HepG2 (cell line): ENCODE results near the gene CEACAM16. TPM values are rescaled to one million over a fixed set of nuclear protein-coding genes. Genes with fewer than 3 reads are reported as not detected.

Experiments used
- BCL3 ChIP-seq: sonication (generic); formaldehyde crosslinking; IDR thresholded peaks from 2 replicates; pipeline ENCODE4 v1.5.1; 2020; ENCODE audit warnings: mild to moderate bottlenecking, missing genetic modification reagents, moderate library complexity
- CC2D1A ChIP-seq: sonication (generic); formaldehyde crosslinking; IDR thresholded peaks from 2 replicates; pipeline ENCODE4 v1.8.1; 2023; ENCODE audit warnings: mild to moderate bottlenecking, missing genetic modification reagents
- ETV5 ChIP-seq: IDR thresholded peaks from 2 replicates; pipeline ENCODE4 v1.6.1; 2018; ENCODE audit warnings: missing biosample characterization, missing genetic modification reagents, inconsistent platforms, borderline replicate concordance
- HBP1 ChIP-seq: IDR thresholded peaks from 2 replicates; pipeline ENCODE4 v1.6.1; 2016; ENCODE audit warnings: low read depth, control low read depth
- MIER3 ChIP-seq: IDR thresholded peaks from 2 replicates; pipeline ENCODE4 v1.6.1; 2016; ENCODE audit warnings: missing compliant biosample characterization, borderline replicate concordance
- NFE2L1 ChIP-seq: sonication (generic); formaldehyde crosslinking; IDR thresholded peaks from 2 replicates; pipeline ENCODE4 v1.4.0; 2020; ENCODE audit warnings: missing genetic modification reagents, mild to moderate bottlenecking, borderline replicate concordance
- NR0B2 ChIP-seq: sonication (generic); formaldehyde crosslinking; IDR thresholded peaks from 2 replicates; pipeline ENCODE4 v1.4.0; 2020; ENCODE audit warnings: mild to moderate bottlenecking, missing genetic modification reagents
- RAD51 ChIP-seq: fragments of 450-650 bp; IDR thresholded peaks from 2 replicates; pipeline ENCODE4 v1.6.1; 2016; ENCODE audit warnings: borderline replicate concordance
- RARA ChIP-seq: IDR thresholded peaks from 2 replicates; pipeline ENCODE4 v1.6.1; 2016; ENCODE audit warnings: missing genetic modification reagents, missing compliant biosample characterization
- REXO4 ChIP-seq: sonication (generic); formaldehyde crosslinking; IDR thresholded peaks from 2 replicates; pipeline ENCODE4 v1.8.0; 2022; ENCODE audit warnings: missing genetic modification reagents, mild to moderate bottlenecking, borderline replicate concordance
- SALL1 ChIP-seq: sonication (generic); formaldehyde crosslinking; IDR thresholded peaks from 2 replicates; pipeline ENCODE4 v1.8.0; 2022; ENCODE audit warnings: mild to moderate bottlenecking, missing genetic modification reagents
- SCMH1 ChIP-seq: sonication (generic); formaldehyde crosslinking; IDR thresholded peaks from 2 replicates; pipeline ENCODE4 v1.9.0; 2021; ENCODE audit warnings: missing genetic modification reagents, mild to moderate bottlenecking, borderline replicate concordance
- SMAD1 ChIP-seq: sonication (generic); formaldehyde crosslinking; IDR thresholded peaks from 2 replicates; pipeline ENCODE4 v1.4.0; 2020; ENCODE audit warnings: missing genetic modification reagents, low read depth, mild to moderate bottlenecking, borderline replicate concordance
- SNAPC5 ChIP-seq: sonication (generic); formaldehyde crosslinking; IDR thresholded peaks from 2 replicates; pipeline ENCODE4 v1.8.1; 2023; ENCODE audit warnings: mild to moderate bottlenecking, missing genetic modification reagents, borderline replicate concordance
- STAG1 ChIP-seq: sonication (generic); formaldehyde crosslinking; IDR thresholded peaks from 2 replicates; pipeline ENCODE4 v1.4.0; 2020; ENCODE audit warnings: missing genetic modification reagents
- TRIM22 ChIP-seq: fragments of 450-650 bp; IDR thresholded peaks from 2 replicates; pipeline ENCODE4 v1.6.1; 2017
- TSC22D2 ChIP-seq: sonication (generic); formaldehyde crosslinking; IDR thresholded peaks from 2 replicates; pipeline ENCODE4 v1.5.1; 2020; ENCODE audit warnings: missing genetic modification reagents, mild to moderate bottlenecking, borderline replicate concordance
- ZNF329 ChIP-seq: sonication (generic); formaldehyde crosslinking; IDR thresholded peaks from 2 replicates; pipeline ENCODE4 v1.9.0; 2021; ENCODE audit warnings: low read depth, mild to moderate bottlenecking, missing genetic modification reagents
- ZNF484 ChIP-seq: sonication (generic); formaldehyde crosslinking; IDR thresholded peaks from 2 replicates; pipeline ENCODE4 v1.5.1; 2020; ENCODE audit warnings: mild to moderate bottlenecking, low read depth, missing genetic modification reagents, borderline replicate concordance
- ZNF503 ChIP-seq: sonication (generic); formaldehyde crosslinking; IDR thresholded peaks from 2 replicates; pipeline ENCODE4 v1.4.0; 2020; ENCODE audit warnings: missing genetic modification reagents
- ZNF772 ChIP-seq: sonication (generic); formaldehyde crosslinking; IDR thresholded peaks from 2 replicates; pipeline ENCODE4 v1.5.0; 2020; ENCODE audit warnings: mild to moderate bottlenecking, missing genetic modification reagents
- ZNF773 ChIP-seq: sonication (generic); formaldehyde crosslinking; IDR thresholded peaks from 2 replicates; pipeline ENCODE4 v1.4.0; 2020; ENCODE audit warnings: missing genetic modification reagents, borderline replicate concordance
- ZNF792 ChIP-seq: IDR thresholded peaks from 2 replicates; pipeline ENCODE4 v1.6.1; 2016
- ZSCAN31 ChIP-seq: sonication (generic); formaldehyde crosslinking; IDR thresholded peaks from 2 replicates; pipeline ENCODE4 v1.5.0; 2020; ENCODE audit warnings: low read depth, mild to moderate bottlenecking, missing genetic modification reagents
- polyA plus RNA-seq, 8 experiments: library from polyadenylated mRNA; depleted of rRNA in 3 of 8; stranded (reverse) in 7 of 8; unstranded in 1 of 8; fragments of >200 nt; fragmentation: Illumina TruSeq in 4 of 8; extraction: Trizol in 4 of 8; gene quantifications; 2 replicates each; pipeline versions ENCODE4 v1.2.1 to v1.2.3, GENCODE V29; 2011 to 2016; ENCODE audit warnings: low read depth in 4 of 8, missing spikeins in 1 of 8, mixed read lengths in 1 of 8; ENCODE audit not compliant: insufficient read depth in 1 of 8
- total RNA-seq, 5 experiments: library from RNA; depleted of rRNA; stranded (reverse); fragments of >200 nt; fragmentation: Illumina TruSeq; extraction: Trizol; gene quantifications; 2 replicates each; pipeline ENCODE4 v1.2.3, GENCODE V29; 2016; ENCODE audit warnings: low read depth in 1 of 5

Gene CEACAM16
- total and polyA plus RNA-seq, 2 of the 13 experiments (the other 11 are each of a cell fraction or from before 2014, with no cell fraction given): not detected

GRCh38 chr19:44689290-44690130 is 9.4 kb upstream of the CEACAM16 start (continued):
- TF ChIP-seq NFE2L1 (CRISPR knock-in tag) (no peak), ZNF772 (CRISPR knock-in tag) (no peak), HBP1 (no peak; the same call in none of the 2 replicates), RAD51 (no peak), ZNF792 (CRISPR knock-in tag) (no peak; the same call in 1 of the 2 replicates), STAG1 (peak; percentile 96), CC2D1A (CRISPR knock-in tag) (no peak), REXO4 (CRISPR knock-in tag) (no peak), NR0B2 (CRISPR knock-in tag) (no peak), ZNF503 (CRISPR knock-in tag) (no peak), ZNF329 (no peak), MIER3 (CRISPR knock-in tag) (no peak), SNAPC5 (CRISPR knock-in tag) (no peak), SCMH1 (no peak), SALL1 (CRISPR knock-in tag) (0 out of 2 replicates have a peak, but pooled peaks have one; percentile 12), SMAD1 (CRISPR knock-in tag) (no peak), ETV5 (no peak), TSC22D2 (CRISPR knock-in tag) (no peak), ZNF484 (CRISPR knock-in tag) (no peak), TRIM22 (no peak), BCL3 (no peak), ZNF773 (CRISPR knock-in tag) (no peak), ZSCAN31 (CRISPR knock-in tag) (no peak), RARA (CRISPR knock-in tag) (peak; percentile 42; the same call in 1 of the 2 replicates)
